A673 (cell line): ENCODE results near the gene CADPS2. TPM values are rescaled to one million over a fixed set of nuclear protein-coding genes. Genes with fewer than 3 reads are reported as not detected.

ENCODE experiments used
- BruUV-seq: library from RNA; stranded (reverse); fragments of 400-500 nt; replicated peaks from 2 replicates; lab custom pipeline; 2021; lab: Mats Ljungman, UMichigan
- CTCF ChIA-PET: fragments of 300-600 bp; sonication (Branson Sonifier 250); formaldehyde crosslinking; loops from one replicate; lab custom pipeline; 2022; ENCODE audit warnings: antibody characterized with exemption; lab: Charles Lee
- POLR2A ChIA-PET: fragments of 300-600 bp; sonication (Branson Sonifier 250); formaldehyde crosslinking; loops from one replicate; lab custom pipeline; 2022; ENCODE audit warnings: antibody characterized with exemption; ENCODE audit not compliant: low non-redundant PET; lab: Charles Lee
- DNase-seq: peaks from one replicate; pipeline ENCODE4 v3.0.0-alpha.2; 2015; ENCODE audit warnings: low spot score
- H3K27ac ChIP-seq: fragments of 200-600 bp; sonication (generic); 2 replicates; pipeline ENCODE4 v1.5.1; 2016; ENCODE audit warnings: mixed run types, low read depth, mild to moderate bottlenecking, mixed read lengths, antibody characterized with exemption, low read length; ENCODE audit not compliant: poor library complexity, severe bottlenecking
- H3K27me3 ChIP-seq: fragments of 200-600 bp; sonication (generic); replicated peaks from 2 replicates; pipeline ENCODE4 v1.6.1; 2017; ENCODE audit warnings: mixed run types, low read depth, mild to moderate bottlenecking, mixed read lengths, antibody characterized with exemption, low read length; ENCODE audit not compliant: insufficient read depth, poor library complexity
- H3K36me3 ChIP-seq: fragments of 200-600 bp; sonication (generic); 2 replicates; pipeline ENCODE4 v1.6.1; 2016; ENCODE audit warnings: mixed run types, mild to moderate bottlenecking, mixed read lengths, antibody characterized with exemption, low read length; ENCODE audit not compliant: insufficient read depth, poor library complexity, severe bottlenecking
- H3K4me1 ChIP-seq: fragments of 200-600 bp; sonication (generic); 2 replicates; pipeline ENCODE4 v1.6.1; 2017; ENCODE audit warnings: mixed run types, mild to moderate bottlenecking, mixed read lengths, antibody characterized with exemption, low read length; ENCODE audit not compliant: insufficient read depth, poor library complexity, severe bottlenecking
- H3K4me3 ChIP-seq: fragments of 200-600 bp; sonication (generic); 2 replicates; pipeline ENCODE4 v1.5.1; 2016; ENCODE audit warnings: low read depth, mixed run types, mild to moderate bottlenecking, mixed read lengths, low read length; ENCODE audit not compliant: poor library complexity, severe bottlenecking
- H3K9me3 ChIP-seq: fragments of 200-600 bp; sonication (generic); 2 replicates; pipeline ENCODE4 v1.6.1; 2016; ENCODE audit warnings: mixed run types, low read depth, mild to moderate bottlenecking, mixed read lengths, antibody characterized with exemption, low read length; ENCODE audit not compliant: poor library complexity, severe bottlenecking
- CTCF ChIP-seq: fragments of 300-800, 200-600 bp; sonication (generic); conservative IDR thresholded peaks from 2 replicates; pipeline ENCODE4 v1.5.1; 2017; ENCODE audit warnings: low read depth, mild to moderate bottlenecking, antibody characterized with exemption, low read length, moderate library complexity, mixed read lengths
- EZH2 ChIP-seq: fragments of 200-600 bp; sonication (generic); IDR thresholded peaks from 2 replicates; pipeline ENCODE4 v1.6.1; 2017; ENCODE audit warnings: borderline replicate concordance, low read depth, mild to moderate bottlenecking, mixed read lengths, antibody characterized with exemption, low read length; ENCODE audit not compliant: poor library complexity, severe bottlenecking
- intact Hi-C: fragments of 100-400 bp; cut with micrococcal nuclease; formaldehyde crosslinking; loops from one replicate; pipeline ENCODE4 v1.10.0; 2022; ENCODE audit not compliant: unreplicated experiment
- total RNA-seq: library from RNA; stranded (reverse); gene quantifications from 2 replicates; pipeline ENCODE4 v1.2.3, GENCODE V29; 2021

Gene CADPS2
- total RNA-seq, 1 experiment from 2014 or later: 81.3 TPM

GRCh38 chr7:122463631-122464030 lies 422.6 kb downstream of the CADPS2 start:
- Histone ChIP-seq H3K4me3 (no peak overlapping the region), H3K27ac (no peak overlapping the region), H3K4me1 (no peaks in the 10 kb centered on the region), H3K9me3 (no peaks in the 10 kb centered on the region), H3K27me3 (no peaks in the 10 kb centered on the region), H3K36me3 (no peaks in the 10 kb centered on the region)
- no TSS peak for BruUV-seq
- TF ChIP-seq EZH2: no peak
- TF ChIP-seq CTCF: no peak
- DNase-seq: no peak
- ChIA-PET CTCF (no interaction called here), POLR2A (no interaction called here)
- intact Hi-C loops: no loop called here

GRCh38 chr7:122460936-122461335 lies 425.3 kb downstream of the CADPS2 start:
- DNase-seq: no peak
- Histone ChIP-seq H3K9me3 (no peaks in the 10 kb centered on the region), H3K27ac (no peak overlapping the region), H3K4me3 (no peak overlapping the region), H3K36me3 (no peaks in the 10 kb centered on the region), H3K27me3 (no peaks in the 10 kb centered on the region), H3K4me1 (no peaks in the 10 kb centered on the region)
- no TSS peak for BruUV-seq
- CTCF ChIA-PET: no interaction called here
- POLR2A ChIA-PET: no interaction called here
- intact Hi-C loops: no loop called here
- TF ChIP-seq CTCF (no peak), EZH2 (no peak)

- Histone ChIP-seq H3K27ac (no peak overlapping the region), H3K4me3 (no peak overlapping the region), H3K36me3 (no peaks in the 10 kb centered on the region), H3K27me3 (no peaks in the 10 kb centered on the region), H3K9me3 (no peaks in the 10 kb centered on the region), H3K4me1 (no peaks in the 10 kb centered on the region)
- BruUV-seq: no TSS peak
- no peak for DNase-seq
- ChIA-PET CTCF (no interaction called here), POLR2A (no interaction called here)
- no peak for TF ChIP-seq CTCF
- TF ChIP-seq EZH2: no peak
- intact Hi-C loops: no loop called here
These were observed 428.3 kb downstream of the CADPS2 start for GRCh38 chr7:122457969-122458368.
